GM19397 (cell line): ENCODE results near the gene PIPOX.

Source experiments
- ATAC-seq: cut with Tn5 transposase; IDR thresholded peaks from one replicate; pipeline ENCODE4 v1.9.1; 2021; ENCODE audit warnings: mild to moderate bottlenecking, moderate library complexity; ENCODE audit not compliant: unreplicated experiment

PIPOX gene

GRCh38 chr17:29042679-29043538 lies at the start of gene PIPOX:
Gene PIPOX, plus strand, starts transcription at chr17:29043141. Its CDS starts 85 bp downstream, at chr17:29043226.
- no peak for ATAC-seq

DNA sequence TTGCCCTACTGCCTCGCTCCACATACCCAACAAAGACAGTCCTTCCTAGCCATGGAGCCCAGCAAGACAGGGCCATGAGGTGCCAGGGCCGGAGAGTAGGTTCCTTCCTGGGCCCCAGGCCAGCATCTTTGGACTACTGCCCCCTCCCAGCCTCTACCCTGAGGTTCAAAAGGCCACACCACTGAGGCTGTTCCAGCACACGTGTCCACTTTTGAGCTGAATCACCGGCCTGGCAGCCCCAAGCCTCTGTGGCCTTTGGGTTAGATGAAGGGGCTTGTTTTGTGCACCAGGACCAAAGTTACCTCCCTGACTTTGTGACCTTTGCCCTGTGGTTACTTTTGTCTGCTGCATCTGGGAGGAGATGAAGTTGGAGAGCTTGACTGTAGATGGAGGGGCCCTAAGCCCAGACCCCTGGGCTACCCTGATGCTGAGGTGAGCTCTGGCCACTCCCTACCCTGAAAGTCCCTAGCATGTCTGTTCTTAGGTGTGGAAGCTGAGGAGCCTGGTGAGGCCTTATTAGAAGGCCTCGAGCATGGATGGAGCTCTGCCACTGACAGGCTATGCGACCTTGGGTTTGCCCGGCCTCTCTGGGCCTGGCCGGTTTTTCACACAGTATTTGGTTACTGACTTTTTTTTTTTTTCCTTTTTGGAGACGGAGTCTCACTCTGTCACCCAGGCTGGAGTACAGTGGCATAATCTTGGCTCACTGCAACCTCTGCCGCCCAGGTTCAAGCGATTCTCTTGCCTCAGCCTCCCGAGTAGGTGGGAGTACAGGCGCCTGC lies 49.1 kb upstream of the PIPOX start:
- no peak for ATAC-seq

GRCh38 chr17:28996554-28997096 lies 46.3 kb upstream of the PIPOX start:
- ATAC-seq, result no peak

DNA sequence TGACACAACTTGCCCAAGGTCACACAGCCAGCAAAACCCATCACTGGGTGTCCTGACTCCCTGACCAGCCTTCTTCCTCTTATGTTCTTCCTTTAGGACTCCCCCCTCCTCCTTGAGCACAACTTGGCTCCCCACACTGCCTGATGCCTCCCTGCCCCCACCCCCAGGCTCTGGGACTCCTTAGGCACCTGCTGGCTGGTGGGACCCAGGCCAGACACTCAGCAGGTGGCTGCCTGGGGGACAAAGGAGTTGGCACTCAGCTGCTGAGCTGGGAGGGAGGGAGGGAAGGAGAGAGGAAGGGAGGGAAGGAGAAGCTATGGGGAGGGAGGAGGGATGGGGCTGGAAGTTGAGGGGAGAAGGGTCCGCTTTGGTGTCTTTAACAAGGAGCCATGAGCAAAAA lies 45.1 kb upstream of the PIPOX start:
- ATAC-seq, result no peak

- no peak for ATAC-seq
Measured at GRCh38 chr17:28999206-28999605, 43.7 kb upstream of the PIPOX start.

DNA sequence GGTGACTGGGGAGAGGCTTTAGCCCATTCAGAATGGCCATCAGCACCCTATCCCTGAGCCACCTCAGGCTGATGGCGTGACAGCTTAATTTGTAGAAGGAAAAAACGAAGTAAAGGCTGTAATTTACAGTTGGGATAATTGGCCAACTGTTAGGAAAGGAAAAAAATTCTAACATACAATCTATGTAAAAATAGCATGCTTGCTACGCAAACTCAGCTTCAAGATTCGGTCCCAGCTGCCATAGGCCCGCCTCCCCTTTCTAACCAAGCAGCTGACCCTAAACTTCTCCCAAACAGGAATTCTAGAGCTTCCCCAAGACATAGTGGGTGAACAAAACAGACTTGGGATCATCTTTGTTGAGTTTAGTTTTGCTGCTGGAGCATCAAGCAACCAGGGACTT lies 42.0 kb upstream of the PIPOX start:
- ATAC-seq, result no peak

DNA sequence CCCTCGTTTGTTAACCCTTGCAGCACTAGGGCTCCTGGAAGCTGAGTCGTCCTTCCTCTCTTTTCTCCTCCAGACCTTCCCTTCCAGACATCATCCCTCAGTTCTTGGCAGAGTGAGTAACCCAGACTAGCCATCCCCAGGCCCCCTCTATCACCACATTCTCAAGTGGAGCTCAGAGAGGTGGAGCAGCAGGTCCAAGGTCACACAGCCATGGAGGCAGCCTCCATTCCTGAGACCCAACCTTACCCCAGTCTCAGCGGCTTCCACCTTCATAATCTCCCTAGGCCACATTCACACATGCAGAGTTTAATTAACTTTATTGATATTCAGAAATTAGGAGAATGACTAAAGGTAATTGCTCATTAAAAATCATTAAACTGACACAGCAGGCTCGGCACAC lies 40.1 kb upstream of the PIPOX start:
- ATAC-seq, result no peak

DNA sequence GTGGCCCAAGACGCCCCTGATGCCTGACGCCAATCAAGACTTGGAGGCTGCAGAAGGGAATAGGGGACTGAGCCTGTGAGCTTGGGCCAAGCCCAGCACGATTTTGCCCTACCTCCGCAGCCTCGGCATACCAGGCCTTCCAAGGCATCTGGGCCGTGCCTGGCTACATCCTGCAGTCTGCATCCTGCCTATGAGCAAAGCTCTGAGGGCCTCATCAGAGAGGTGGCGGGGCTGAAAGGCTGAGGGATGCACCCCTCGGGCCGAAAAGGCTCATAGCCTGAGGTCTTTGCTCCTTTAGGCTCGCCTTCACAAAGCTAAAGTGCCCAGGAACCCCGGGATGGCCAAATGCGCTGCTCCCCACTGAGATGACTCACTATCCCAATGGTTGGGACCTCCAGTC lies 39.7 kb upstream of the PIPOX start:
- no peak for ATAC-seq

- no peak for ATAC-seq
Measured at GRCh38 chr17:29004081-29004692, 38.8 kb upstream of the PIPOX start.

- ATAC-seq, result no peak
Measured at GRCh38 chr17:29005936-29006511, 36.9 kb upstream of the PIPOX start, which contains the start of gene SEZ6. Gene SEZ6, minus strand, starts transcription at chr17:29006033. Its CDS starts 164 bp downstream, at chr17:29005869.

GRCh38 chr17:29007456-29007855 lies 35.5 kb upstream of the PIPOX start:
- ATAC-seq, result no peak

GRCh38 chr17:29007860-29008455 lies 35.0 kb upstream of the PIPOX start:
- ATAC-seq, result no peak

- ATAC-seq, result no peak
Measured at GRCh38 chr17:29008591-29008990, 34.4 kb upstream of the PIPOX start.

DNA sequence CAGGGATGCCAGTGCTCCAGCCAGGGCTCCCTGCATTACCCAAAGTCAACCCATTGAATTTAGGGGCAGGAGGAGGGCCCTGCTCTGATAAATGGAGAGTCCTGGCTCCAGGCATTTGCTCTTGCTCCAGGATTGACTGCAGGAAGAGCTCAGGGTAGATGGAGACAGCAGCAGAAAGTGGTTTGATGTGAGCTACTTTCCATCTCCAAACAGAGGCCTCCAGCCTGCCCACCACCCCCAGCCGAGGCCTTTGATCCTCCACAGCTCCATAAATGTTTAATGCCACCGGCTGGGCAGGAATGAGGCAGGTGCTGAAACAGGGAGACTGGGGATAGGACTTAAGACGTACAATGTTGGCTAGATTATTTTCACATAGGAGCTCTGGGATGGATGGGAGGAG lies 32.8 kb upstream of the PIPOX start:
- ATAC-seq, result no peak

DNA sequence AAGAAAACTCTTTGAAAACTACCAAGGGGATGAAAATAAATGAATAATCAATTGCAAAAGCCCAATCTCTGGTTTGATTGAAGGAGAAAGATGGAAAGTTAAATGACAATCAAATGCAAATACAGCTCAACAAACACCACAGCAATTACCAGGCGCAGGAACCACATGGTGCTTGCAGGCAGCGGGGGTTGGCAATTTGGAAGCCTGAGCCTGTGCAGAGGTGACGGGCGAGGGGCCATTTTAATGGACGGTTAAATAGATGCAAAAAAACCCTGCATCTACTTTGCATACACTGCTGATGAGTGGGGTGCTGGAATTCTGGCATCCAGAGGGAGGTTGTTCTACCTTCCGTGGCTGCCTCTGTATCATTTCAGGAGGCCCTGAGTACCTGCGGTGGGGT lies 32.4 kb upstream of the PIPOX start:
- ATAC-seq, result no peak

GRCh38 chr17:29012535-29012934 lies 30.4 kb upstream of the PIPOX start:
- no peak for ATAC-seq

GRCh38 chr17:29014716-29015115 lies 28.2 kb upstream of the PIPOX start:
- ATAC-seq, result no peak

- no peak for ATAC-seq
Measured at GRCh38 chr17:29016345-29017210, 26.4 kb upstream of the PIPOX start.

GRCh38 chr17:29018788-29019474 lies 24.0 kb upstream of the PIPOX start:
- ATAC-seq, result no peak
